Esophagus squamous epithelium (tissue), 5 donors: Measurements from ENCODE around the gene NKG7. TPM values are rescaled to one million over a fixed set of nuclear protein-coding genes. Genes with fewer than 3 reads are reported as not detected.

Experiments
- DNase-seq: peaks from one replicate; lab custom pipeline; 2025; lab: John Stamatoyannopoulos, UW
- H3K27ac ChIP-seq, 4 donors: fragments of 200-600 bp; sonication (generic); one replicate each; pipeline ENCODE4 v1.5.1; 2016 to 2019; ENCODE audit warnings: mild to moderate bottlenecking in 1 of 4
- H3K27me3 ChIP-seq, 4 donors: fragments of 200-600 bp; sonication (generic); 1 replicate in 3 of 4; 2 replicates in 1 of 4; pipeline versions ENCODE4 v1.5.1 to v1.6.0; 2017 to 2021; ENCODE audit warnings: antibody characterized with exemption in 1 of 4
- H3K36me3 ChIP-seq, 3 donors: fragments of 200-600 bp; sonication (generic); one replicate each; pipeline ENCODE4 v1.5.1; 2016 to 2019
- H3K4me1 ChIP-seq, 3 donors: fragments of 200-600 bp; sonication (generic); one replicate each; pipeline ENCODE4 v1.5.1; 2017 to 2019
- H3K4me3 ChIP-seq, 4 donors: fragments of 200-600 bp; sonication (generic); 1 replicate in 3 of 4; 2 replicates in 1 of 4; pipeline ENCODE4 v1.5.1; 2016 to 2019; ENCODE audit warnings: mild to moderate bottlenecking in 2 of 4, moderate library complexity in 1 of 4
- H3K9me3 ChIP-seq, 3 donors: fragments of 200-600 bp; sonication (generic); one replicate each; pipeline ENCODE4 v1.5.1; 2016 to 2019
- POLR2A ChIP-seq, 4 donors: fragments of 450-650 bp; IDR thresholded peaks; one replicate each; pipeline ENCODE4 v1.6.1; 2017; ENCODE audit warnings: antibody characterized with exemption in 4 of 4, mild to moderate bottlenecking in 4 of 4, moderate library complexity in 3 of 4
- WGBS, 2 donors: methylation state at CpG; one replicate each; pipeline ENCODE4 v1.1.5; 2018; 5-methylcytosine and 5-hydroxymethylcytosine counted together
- intact Hi-C: fragments of 100-400 bp; cut with DNase I; formaldehyde crosslinking; loops from one replicate; pipeline ENCODE4 v1.15.0; 2022
- total RNA-seq, 4 donors: library from RNA; depleted of rRNA; stranded (reverse); fragments of >200 nt; gene quantifications; one replicate each; pipeline ENCODE4 v1.1.0, GENCODE V29; 2016
- TF ChIP-seq, protein P1 (sequence below), 6 experiments: fragments of 450-650 bp in 4 of 6; fragments of 200-600 bp in 2 of 6; sonication (generic) in 2 of 6; IDR thresholded peaks; one replicate each; pipeline ENCODE4 v1.5.1; 2016 to 2019; ENCODE audit warnings: antibody characterized with exemption in 6 of 6, mild to moderate bottlenecking in 4 of 6, moderate library complexity in 4 of 6
- donor health status: DM: yes; HTN: yes; CAD: no.

Gene NKG7
- total RNA-seq, 4 donors from 2014 or later, result 0.50 to 2.5 (median 2.2) TPM; not detected in 1

DNA sequence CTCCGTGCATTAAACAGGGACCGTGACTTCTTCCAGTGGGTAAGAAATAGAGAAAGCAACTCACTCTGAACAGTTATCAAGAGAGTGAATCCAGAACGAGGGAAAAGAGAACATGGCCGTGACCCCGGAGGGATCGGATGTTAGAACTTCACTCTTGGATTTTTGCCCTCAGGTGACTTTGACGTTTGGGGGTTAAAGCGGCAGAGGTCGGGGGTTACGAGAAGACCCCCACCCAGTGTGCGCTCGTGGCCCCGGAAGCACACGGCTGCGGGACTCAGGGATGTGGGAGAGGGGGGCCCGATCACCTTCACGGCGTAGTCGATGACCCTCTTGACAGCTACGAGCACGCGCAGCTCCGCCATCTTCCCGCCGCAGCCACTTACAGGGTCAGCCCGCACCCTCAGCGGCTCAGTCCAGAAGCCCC is 6.5 kb downstream of the NKG7 start, which contains the start of gene ETFB:
TSS of gene ETFB (minus strand) at position 424 of the 424 bp plus-strand sequence. CDS start at position 362, 62 bp downstream.
- Histone ChIP-seq H3K4me3 (peak within 1 kb of the TSS; percentile 75 to 88 (median 82)), H3K27ac (peak within 1 kb of the TSS; percentile 86 to 99 (median 98)), H3K9me3 (no peaks in the 10 kb centered on the region), H3K4me1 (peaks cover 29 to 58% (median 41%) of the 10 kb centered on the region in 3 donors), H3K36me3 (no peaks in the 10 kb centered on the region), H3K27me3 (no peaks in the 10 kb centered on the region)
- no peak for TF ChIP-seq POLR2A (IDR thresholded peaks at IDR 0.05)
- TF ChIP-seq, protein P1, sequence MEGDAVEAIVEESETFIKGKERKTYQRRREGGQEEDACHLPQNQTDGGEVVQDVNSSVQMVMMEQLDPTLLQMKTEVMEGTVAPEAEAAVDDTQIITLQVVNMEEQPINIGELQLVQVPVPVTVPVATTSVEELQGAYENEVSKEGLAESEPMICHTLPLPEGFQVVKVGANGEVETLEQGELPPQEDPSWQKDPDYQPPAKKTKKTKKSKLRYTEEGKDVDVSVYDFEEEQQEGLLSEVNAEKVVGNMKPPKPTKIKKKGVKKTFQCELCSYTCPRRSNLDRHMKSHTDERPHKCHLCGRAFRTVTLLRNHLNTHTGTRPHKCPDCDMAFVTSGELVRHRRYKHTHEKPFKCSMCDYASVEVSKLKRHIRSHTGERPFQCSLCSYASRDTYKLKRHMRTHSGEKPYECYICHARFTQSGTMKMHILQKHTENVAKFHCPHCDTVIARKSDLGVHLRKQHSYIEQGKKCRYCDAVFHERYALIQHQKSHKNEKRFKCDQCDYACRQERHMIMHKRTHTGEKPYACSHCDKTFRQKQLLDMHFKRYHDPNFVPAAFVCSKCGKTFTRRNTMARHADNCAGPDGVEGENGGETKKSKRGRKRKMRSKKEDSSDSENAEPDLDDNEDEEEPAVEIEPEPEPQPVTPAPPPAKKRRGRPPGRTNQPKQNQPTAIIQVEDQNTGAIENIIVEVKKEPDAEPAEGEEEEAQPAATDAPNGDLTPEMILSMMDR (IDR thresholded peaks at IDR 0.05), result no peak
- DNase-seq, result no peak
- WGBS, 2 donors, result 0% methylated on average over 11 to 21 of the region's 27 CpGs
- intact Hi-C loops, result no loop called here

DNA sequence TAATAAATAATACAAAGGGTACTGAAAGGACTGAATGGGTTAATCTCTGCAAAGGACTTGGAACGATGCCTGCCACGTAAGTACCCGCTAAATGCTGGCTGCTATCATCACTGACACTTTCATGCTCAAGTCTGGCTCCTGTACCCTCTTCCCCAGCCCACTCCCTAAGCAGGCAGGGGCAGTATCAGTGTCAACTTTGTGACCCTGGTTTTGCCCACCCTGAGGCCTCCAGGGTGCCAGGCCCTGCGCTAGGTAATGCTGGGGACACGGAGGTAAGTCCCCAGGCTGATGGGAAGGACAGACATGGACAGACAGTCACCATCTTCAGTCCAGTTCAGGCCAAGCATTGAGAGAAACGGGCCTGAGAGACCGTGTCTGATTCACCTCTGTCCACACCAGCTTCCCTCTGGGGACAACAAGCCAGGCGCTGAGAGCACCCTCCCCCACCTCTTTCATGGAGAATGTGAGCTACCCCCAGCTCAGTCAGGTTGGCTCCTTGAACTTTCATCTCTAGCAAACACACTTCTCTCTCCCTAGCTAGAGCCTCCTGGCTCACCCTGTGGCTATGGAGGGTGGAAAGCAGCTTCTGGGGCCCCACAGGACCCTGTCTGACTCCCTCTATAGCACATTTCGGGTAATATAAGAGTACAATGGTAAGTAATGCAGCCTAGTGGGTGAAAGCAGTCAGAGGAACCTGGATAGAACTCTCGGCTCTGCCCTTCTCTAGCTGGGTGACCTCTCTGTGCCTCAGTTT is 7.1 kb downstream of the NKG7 start:
- Histone ChIP-seq H3K27ac (peak overlapping the region; percentile 86 to 99 (median 98)), H3K36me3 (no peaks in the 10 kb centered on the region), H3K9me3 (no peaks in the 10 kb centered on the region), H3K27me3 (no peaks in the 10 kb centered on the region), H3K4me1 (peaks cover 29 to 58% (median 41%) of the 10 kb centered on the region in 3 donors), H3K4me3 (peak overlapping the region; percentile 75 to 88 (median 82))
- intact Hi-C loops, result no loop called here
- no peak for DNase-seq
- 10 to 11% methylated on average over 7 to 10 of the region's 10 CpGs for WGBS, 2 donors
- TF ChIP-seq, protein P1 (IDR thresholded peaks at IDR 0.05), result no peak
- no peak for TF ChIP-seq POLR2A (IDR thresholded peaks at IDR 0.05)

DNA sequence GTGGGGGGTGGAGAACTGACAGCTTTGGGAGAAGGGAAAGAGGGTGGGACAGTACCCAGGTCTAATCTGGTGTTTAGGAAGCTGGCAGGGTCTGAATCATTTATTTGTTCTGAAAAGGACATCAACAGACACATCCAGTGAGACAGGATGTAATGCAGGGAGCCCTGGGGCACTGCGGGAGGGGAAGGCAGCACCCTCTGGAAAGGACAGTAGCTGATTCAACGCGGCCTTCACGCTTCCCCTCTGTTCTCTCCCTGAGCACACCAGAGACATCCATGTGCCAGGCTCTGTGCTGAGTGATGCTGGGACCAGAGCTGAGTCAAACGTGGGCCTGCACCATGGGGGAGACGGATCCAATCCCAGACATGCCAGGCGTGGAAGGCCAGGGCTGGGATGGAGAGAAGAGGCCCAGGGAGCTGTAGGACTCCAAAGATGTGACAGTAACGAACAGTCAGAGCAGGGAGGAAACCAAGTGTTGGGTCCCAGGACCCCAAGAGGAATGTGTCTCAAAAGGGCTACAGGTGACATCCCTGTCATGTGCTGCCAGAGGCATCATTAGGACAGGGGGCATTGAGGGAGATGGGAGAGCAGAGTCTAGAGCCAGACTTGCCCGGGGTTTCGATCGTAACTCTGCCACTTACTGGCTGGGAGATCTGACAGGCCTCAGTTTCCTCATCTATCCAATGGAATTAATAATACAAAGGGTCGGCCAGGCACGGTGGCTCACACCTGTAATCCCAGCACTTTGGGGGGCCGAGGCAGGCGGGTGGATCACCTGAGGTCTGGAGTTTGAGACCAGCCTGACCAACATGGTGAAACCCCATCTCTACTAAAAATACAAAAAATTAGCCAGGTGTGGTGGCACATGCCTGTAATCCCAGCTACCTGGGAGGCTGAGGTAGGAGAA is 8.0 kb downstream of the NKG7 start:
- Histone ChIP-seq H3K36me3 (no peaks in the 10 kb centered on the region), H3K27me3 (no peaks in the 10 kb centered on the region), H3K27ac (peak overlapping the region; percentile 52 to 99 (median 78)), H3K9me3 (no peaks in the 10 kb centered on the region), H3K4me3 (peak overlapping the region in 1 of 4 donors; percentile 88), H3K4me1 (peaks cover 32 to 65% (median 41%) of the 10 kb centered on the region in 3 donors)
- TF ChIP-seq, protein P1 (IDR thresholded peaks at IDR 0.05), result no peak
- TF ChIP-seq POLR2A (IDR thresholded peaks at IDR 0.05), result no peak
- intact Hi-C loops, result no loop called here
- no peak for DNase-seq
- WGBS, 2 donors, result 73 to 78% methylated on average over 13 to 15 of the region's 15 CpGs

GRCh38 chr19:51361239-51361638 is 11.2 kb downstream of the NKG7 start:
- intact Hi-C loops, result no loop called here
- Histone ChIP-seq H3K9me3 (no peaks in the 10 kb centered on the region), H3K27me3 (no peaks in the 10 kb centered on the region), H3K27ac (peak overlapping the region in 1 of 4 donors; percentile 43), H3K36me3 (no peaks in the 10 kb centered on the region), H3K4me1 (peaks cover 35 to 59% (median 35%) of the 10 kb centered on the region in 3 donors), H3K4me3 (no peak overlapping the region)
- DNase-seq, result no peak
- no peak for TF ChIP-seq POLR2A (IDR thresholded peaks at IDR 0.05)
- TF ChIP-seq, protein P1 (IDR thresholded peaks at IDR 0.05), result no peak
- 80 to 93% methylated on average over 6 to 13 of the region's 13 CpGs for WGBS, 2 donors
